ENCODE measurements around the gene LSM7.

The LSM7 gene

GRCh38 chr19:2323707-2324106 is 4.7 kb downstream of the LSM7 start:
- DNase-seq (ENCODE audit: low read depth), result no peak

- DNase-seq (ENCODE audit: low read depth), result no peak
Measured at GRCh38 chr19:2321565-2322283, 6.7 kb downstream of the LSM7 start.

- DNase-seq (ENCODE audit: low read depth), result no peak
Measured at GRCh38 chr19:2320939-2321338, 7.4 kb downstream of the LSM7 start.

GRCh38 chr19:2320049-2320448 is 8.3 kb downstream of the LSM7 start:
- DNase-seq (ENCODE audit: low read depth), result no peak

GRCh38 chr19:2319551-2319950 is 8.8 kb downstream of the LSM7 start:
- DNase-seq (ENCODE audit: low read depth), result no peak

GRCh38 chr19:2318923-2319322 is 9.5 kb downstream of the LSM7 start:
- DNase-seq (ENCODE audit: low read depth), result no peak

GRCh38 chr19:2317756-2318155 is 10.6 kb downstream of the LSM7 start:
- DNase-seq (ENCODE audit: low read depth), result no peak

- no peak for DNase-seq (ENCODE audit: low read depth)
Measured at GRCh38 chr19:2317300-2317699, 11.1 kb downstream of the LSM7 start.

GRCh38 chr19:2315818-2316353 is 12.5 kb downstream of the LSM7 start:
- DNase-seq (ENCODE audit: low read depth), result no peak

- DNase-seq (ENCODE audit: low read depth), result no peak
Measured at GRCh38 chr19:2315121-2315817, 13.1 kb downstream of the LSM7 start.

GRCh38 chr19:2312820-2313501 is 15.4 kb downstream of the LSM7 start:
- no peak for DNase-seq (ENCODE audit: low read depth)

- DNase-seq (ENCODE audit: low read depth), result no peak
Measured at GRCh38 chr19:2311093-2311492, 17.3 kb downstream of the LSM7 start.

GRCh38 chr19:2309734-2310362 is 18.5 kb downstream of the LSM7 start:
- no peak for DNase-seq (ENCODE audit: low read depth)

- DNase-seq (ENCODE audit: low read depth), result no peak
Measured at GRCh38 chr19:2308114-2308556, 20.3 kb downstream of the LSM7 start, which contains the start of gene LINGO3. LINGO3 (minus strand) TSS chr19:2308154; CDS start chr19:2291776, 16,378 bp downstream.

GRCh38 chr19:2307518-2308012 is 20.8 kb downstream of the LSM7 start:
- no peak for DNase-seq (ENCODE audit: low read depth)

GRCh38 chr19:2306971-2307370 is 21.4 kb downstream of the LSM7 start:
- no peak for DNase-seq (ENCODE audit: low read depth)

GRCh38 chr19:2306281-2306806 is 22.0 kb downstream of the LSM7 start:
- no peak for DNase-seq (ENCODE audit: low read depth)

- DNase-seq (ENCODE audit: low read depth), result no peak
Measured at GRCh38 chr19:2305452-2306280, 22.7 kb downstream of the LSM7 start.

- no peak for DNase-seq (ENCODE audit: low read depth)
Measured at GRCh38 chr19:2303211-2303798, 25.1 kb downstream of the LSM7 start.

Data from stimulated activated CD8-positive, alpha-beta memory T cell treated with anti-CD3 and anti-CD28 coated beads, Interleukin-4, amount 100 ng/mL, for 24 hours (primary cell).